ENCODE results near the gene SPAG6.
"Not testable (repeated sequence)": the region's sequence is repeated elsewhere in the genome, so short reads cannot be mapped to it uniquely, and the experiment has no call there.

SPAG6 gene

DNA sequence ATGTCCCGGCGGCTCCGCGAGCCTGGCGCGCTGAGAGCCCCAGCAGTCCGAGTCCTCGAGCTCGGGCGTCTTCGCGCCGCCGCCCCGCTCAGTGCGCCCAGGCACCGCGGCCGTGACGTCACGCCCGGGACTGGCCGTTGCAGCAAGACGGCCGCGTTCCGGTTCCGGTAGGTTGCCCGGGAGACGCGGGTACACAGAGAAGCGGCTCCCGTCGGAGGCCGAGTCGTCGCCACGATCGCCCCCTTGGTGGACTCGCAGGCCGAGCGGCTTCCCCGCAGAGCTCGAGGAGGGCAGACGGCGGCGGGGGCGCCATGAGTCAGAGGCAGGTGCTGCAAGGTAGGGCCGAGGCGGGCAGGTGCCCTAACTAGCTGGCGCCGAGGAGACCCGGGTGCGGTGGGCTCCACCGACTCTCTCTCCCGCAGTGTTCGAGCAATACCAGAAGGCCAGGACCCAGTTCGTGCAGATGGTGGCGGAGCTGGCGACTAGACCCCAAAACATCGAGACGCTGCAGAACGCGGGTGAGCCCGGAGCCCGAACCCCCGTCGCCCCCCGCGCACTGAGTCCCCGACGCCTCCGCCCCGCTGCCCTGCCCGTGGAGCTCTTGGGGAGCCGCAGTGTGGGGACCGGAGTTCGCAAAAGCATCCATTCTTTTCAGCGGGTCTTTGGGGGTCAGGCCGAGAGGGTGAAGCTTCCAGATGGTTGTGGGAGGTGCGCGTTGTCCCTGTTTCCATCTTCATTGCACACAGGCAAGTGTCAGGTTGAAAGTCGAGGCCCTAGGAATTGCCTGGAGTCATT is at the start of gene SPAG6:
Gene SPAG6 (plus strand): TSS at position 196 of the 795 bp plus-strand sequence. CDS start 116 bp downstream, at position 312.
- peak; percentile 75 for DNase-seq (ENCODE audit: low spot score)

DNA sequence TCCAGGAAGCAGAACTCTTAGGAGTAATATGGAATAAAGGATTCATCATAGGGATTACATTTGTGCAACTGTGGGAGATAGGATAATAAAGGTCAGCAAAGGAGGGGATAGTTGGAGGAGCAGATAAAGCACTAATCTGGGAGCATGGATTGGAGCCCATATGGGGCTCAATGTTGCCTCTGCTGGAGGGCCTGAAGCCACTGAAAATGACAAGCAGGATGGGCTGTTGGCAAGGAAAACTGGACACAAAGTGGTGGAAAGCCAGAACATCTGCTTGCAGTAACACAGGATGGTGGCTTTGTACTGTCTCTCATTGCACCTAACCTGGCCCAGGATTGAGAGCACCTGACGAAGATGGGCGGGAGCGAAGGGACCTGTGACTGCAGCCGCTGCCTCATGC is 44.1 kb upstream of the SPAG6 start:
- no peak for DNase-seq (ENCODE audit: low spot score)

- no peak for DNase-seq (ENCODE audit: low spot score)
These were observed 41.8 kb upstream of the SPAG6 start for GRCh38 chr10:22303461-22303860.

DNA sequence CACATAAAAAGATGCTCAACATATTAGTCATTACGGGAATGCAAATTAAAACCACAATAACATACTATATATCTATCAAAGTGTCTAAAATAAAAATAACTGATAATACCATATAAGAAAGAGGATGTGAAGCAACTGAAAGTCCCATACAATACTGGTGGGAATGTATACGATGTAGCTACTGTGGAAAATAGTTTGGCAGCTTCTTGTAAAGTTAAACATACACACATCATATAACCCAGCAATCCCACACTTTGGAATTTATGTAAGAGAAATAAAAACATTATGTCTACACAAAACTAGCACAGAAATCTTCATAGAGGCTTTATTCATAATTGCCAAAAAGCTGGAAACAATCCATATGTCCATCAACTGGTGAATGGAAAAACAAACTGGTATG is 39.6 kb upstream of the SPAG6 start:
- no peak for DNase-seq (ENCODE audit: low spot score)

GRCh38 chr10:22308390-22308789 is 36.9 kb upstream of the SPAG6 start:
- DNase-seq (ENCODE audit: low spot score), result no peak

- DNase-seq (ENCODE audit: low spot score), result no peak
These were observed 35.9 kb upstream of the SPAG6 start for GRCh38 chr10:22309180-22310000.

DNA sequence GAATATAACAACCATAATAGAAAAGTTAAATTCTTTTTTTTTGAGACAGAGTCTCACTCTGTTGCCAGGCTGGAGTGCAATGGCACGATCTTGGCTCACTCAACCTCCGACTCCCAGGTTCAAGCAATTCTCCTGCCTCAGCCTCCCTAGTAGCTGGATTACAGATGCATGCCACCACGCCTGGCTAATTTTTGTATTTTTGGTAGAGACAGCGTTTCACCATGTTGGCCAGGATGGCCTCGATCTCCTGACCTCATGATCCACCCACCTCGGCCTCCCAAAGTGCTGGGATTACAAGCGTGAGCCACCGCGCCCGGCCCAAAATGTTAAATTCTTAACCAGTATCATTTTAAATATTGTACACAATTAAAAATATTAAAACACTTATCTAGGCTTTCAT is 35.3 kb upstream of the SPAG6 start:
- DNase-seq (ENCODE audit: low spot score), result not testable (repeated sequence)

- DNase-seq (ENCODE audit: low spot score), result no peak
These were observed 34.4 kb upstream of the SPAG6 start for GRCh38 chr10:22310928-22311327.

DNA sequence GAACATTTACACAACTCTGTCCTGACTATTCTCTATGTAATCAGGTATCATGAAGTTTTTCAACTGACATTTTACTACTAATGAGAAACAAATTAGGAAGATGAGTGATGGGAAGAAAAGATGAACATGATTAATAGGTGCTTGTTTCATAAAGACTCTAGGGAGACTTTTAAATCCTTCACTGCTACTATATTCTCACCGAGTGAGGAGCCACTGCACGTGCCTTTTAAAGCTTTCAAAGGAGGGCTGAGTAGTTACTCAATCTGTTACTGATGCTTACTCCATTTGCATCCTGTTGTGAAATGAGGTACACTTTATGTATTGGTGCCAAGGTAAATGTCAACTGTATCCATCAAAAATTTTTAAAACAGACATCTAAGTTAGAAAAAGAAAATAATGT is 30.4 kb upstream of the SPAG6 start:
- DNase-seq (ENCODE audit: low spot score), result no peak

- DNase-seq (ENCODE audit: low spot score), result peak; percentile 78
These were observed 29.6 kb upstream of the SPAG6 start for GRCh38 chr10:22315455-22316285.

GRCh38 chr10:22316286-22317075 is 28.8 kb upstream of the SPAG6 start, which contains the start of gene COMMD3:
Gene COMMD3 (plus strand): TSS chr10:22316388. CDS start chr10:22316418, 30 bp downstream.
- peak; percentile 60 for DNase-seq (ENCODE audit: low spot score)

DNA sequence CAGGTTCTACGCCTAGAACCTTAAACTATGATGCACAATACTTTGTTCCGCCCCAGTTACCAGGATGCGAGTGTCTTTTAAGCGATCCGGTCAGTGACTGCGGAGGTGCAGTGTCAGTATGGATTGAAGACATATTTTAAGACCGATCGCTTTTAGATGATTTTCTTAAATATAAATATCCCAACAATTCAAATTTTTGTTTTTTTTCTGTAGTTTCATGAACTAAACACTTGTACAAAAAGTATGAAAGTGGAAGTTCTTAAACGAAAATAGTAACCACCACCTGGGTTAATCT is 28.3 kb upstream of the SPAG6 start:
- DNase-seq (ENCODE audit: low spot score), result no peak

- no peak for DNase-seq (ENCODE audit: low spot score)
These were observed 27.3 kb upstream of the SPAG6 start for GRCh38 chr10:22317771-22318565.

- DNase-seq (ENCODE audit: low spot score), result no peak
These were observed 26.5 kb upstream of the SPAG6 start for GRCh38 chr10:22318772-22319171.

GRCh38 chr10:22319547-22319979 is 25.7 kb upstream of the SPAG6 start:
- no peak for DNase-seq (ENCODE audit: low spot score)

GRCh38 chr10:22319980-22320558 is 25.2 kb upstream of the SPAG6 start:
- DNase-seq (ENCODE audit: low spot score), result no peak

GRCh38 chr10:22320591-22321155 is 24.6 kb upstream of the SPAG6 start, which contains the start of gene BMI1:
Gene BMI1 (plus strand): TSS chr10:22321099. CDS start chr10:22326450, 5,351 bp downstream.
- peak; percentile 73 for DNase-seq (ENCODE audit: low spot score)

DNA sequence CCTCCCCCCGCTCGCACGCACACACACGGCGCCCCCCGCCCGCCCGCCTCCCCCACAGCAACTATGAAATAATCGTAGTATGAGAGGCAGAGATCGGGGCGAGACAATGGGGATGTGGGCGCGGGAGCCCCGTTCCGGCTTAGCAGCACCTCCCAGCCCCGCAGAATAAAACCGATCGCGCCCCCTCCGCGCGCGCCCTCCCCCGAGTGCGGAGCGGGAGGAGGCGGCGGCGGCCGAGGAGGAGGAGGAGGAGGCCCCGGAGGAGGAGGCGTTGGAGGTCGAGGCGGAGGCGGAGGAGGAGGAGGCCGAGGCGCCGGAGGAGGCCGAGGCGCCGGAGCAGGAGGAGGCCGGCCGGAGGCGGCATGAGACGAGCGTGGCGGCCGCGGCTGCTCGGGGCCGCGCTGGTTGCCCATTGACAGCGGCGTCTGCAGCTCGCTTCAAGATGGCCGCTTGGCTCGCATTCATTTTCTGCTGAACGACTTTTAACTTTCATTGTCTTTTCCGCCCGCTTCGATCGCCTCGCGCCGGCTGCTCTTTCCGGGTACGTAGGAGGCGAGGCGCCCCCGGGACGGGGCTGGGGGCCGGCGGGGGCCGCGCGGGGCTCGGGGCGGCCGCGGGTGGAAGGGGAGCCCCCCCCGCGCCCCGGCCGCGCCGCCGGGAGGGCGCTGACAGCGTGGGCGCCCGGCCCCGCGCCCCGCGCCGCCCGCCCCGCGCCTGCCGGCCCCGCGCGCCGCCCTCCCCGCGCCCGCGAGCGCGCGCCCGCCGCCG is 24.0 kb upstream of the SPAG6 start:
- DNase-seq (ENCODE audit: low spot score), result peak; percentile 58
